ENCODE results near the gene RAI1.

RAI1 gene

DNA sequence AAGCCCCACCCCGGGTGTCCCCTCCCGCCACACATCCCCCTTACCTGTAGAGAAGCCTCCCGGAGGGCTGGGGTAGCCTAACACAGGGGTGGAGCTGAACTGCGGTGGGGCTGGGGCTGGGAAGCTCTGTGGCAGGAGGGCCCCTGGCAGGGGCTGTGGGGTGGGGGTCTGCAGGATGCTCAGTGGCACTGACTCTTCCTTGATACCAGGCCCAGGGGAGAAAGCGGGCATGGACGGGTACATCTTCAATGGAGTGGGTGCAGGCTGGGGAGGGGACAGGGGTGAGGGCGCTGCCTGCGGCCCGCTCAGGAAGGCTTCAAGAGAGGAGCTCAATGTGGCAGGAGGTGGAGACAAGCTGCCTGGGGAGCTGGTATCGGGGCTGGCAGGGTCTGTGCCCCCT is 138.8 kb downstream of the RAI1 start:
- DNase-seq = no peak

DNA sequence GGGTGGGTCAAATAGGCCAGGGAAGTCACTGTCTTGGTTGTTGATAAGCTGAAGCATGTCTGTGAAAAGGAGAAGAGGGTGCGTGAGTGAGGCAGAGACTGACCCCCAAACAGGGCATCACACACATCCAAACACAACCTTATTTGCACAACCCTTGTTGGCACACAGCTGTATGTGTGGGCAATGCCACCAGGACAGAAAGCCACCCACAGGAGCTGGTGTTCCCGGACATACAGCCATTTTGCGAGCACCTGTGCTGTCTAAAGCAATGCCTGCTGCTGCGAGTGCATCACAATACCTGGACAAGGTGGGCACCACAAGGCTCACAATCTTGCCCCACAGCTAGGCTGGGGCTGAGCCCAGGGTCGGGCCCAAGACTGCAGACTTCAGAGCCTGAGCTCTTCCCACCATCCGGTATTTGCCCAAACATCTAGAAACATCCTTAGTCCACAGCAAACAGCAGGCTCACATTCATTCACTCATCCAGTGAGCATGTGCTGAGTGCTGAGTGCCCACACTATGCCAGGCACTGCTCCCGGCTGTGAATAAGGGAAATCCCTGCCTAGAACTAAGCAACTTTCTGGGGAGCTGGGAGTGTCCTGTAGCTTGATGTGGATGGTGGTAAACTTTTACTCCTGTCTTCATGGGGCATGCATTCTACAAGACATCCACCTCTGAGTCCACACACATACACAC is 139.4 kb downstream of the RAI1 start:
- DNase-seq = no peak

DNA sequence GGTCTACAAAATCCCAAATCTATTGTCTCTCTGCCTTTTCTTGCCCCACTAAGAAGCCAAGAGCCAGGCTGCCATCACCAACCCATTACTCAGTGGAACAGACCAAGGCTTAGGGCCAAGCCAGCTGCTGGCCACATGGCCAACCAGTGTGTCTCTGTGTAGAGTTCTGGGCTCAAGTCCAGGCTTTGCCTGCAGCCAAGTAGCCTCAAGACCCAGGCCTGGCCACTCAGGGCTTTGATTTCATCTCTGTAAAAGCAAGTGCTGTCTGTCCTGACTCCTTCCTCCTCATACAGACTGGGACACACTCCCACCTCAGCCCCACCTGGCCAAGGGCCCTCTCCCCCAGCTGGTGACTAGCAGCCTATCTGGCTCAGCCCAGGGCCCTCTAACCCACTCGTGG is 140.9 kb downstream of the RAI1 start:
- DNase-seq = no peak

DNA sequence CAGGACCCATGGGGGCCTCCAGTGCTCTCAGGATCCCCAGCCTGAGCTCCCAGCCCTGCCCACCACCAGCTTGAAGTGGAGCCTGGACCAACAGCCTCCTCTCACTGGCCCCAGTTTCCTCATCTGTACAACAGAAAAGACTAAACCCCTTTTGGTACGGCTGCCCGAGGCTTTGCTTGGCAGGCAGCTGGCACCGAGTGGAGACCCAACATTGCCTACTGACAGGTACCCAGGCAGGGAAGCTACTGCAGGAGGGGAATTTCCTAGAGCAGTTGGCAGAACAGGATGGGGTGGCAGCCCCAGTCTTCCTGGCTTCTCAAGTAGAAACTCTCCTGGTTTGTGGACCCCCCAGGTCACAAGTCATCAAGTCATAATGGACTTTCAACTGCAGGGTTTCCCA is 141.4 kb downstream of the RAI1 start:
- no peak for DNase-seq

DNA sequence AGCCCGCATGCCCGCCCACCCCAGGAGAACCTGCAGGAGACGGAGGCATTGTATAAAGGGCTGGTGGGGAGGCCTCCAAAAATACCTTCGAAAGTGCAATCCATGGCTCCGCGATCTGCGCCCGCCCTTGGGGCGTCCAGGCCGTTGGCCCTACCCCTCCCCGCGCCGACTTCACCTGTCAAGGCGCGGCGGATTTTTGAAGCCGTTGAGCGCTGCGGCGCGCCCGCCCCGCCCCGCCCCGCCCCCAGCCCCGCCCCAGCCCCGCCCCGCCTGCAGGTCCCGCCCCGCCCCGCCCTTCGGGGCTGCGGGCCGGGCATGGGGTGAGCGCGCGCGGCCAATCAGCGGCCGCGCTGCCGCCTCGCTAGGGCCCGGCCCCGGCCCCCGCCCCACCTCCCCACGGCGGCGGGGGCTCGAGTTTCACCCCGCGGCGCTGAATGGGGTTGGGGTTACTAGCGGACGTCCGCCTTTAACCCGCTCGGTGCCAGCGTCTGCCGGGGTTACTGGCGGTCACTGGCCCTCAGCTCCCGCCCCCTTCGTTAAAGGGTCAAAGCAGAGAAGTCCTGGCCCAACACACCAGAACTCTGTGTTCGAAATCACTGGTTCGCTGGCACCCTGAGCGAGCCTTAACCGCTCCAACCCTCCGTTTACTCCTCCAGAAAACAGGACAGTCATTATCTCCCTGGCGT is 142.3 kb downstream of the RAI1 start:
- peak; percentile 78 for DNase-seq

DNA sequence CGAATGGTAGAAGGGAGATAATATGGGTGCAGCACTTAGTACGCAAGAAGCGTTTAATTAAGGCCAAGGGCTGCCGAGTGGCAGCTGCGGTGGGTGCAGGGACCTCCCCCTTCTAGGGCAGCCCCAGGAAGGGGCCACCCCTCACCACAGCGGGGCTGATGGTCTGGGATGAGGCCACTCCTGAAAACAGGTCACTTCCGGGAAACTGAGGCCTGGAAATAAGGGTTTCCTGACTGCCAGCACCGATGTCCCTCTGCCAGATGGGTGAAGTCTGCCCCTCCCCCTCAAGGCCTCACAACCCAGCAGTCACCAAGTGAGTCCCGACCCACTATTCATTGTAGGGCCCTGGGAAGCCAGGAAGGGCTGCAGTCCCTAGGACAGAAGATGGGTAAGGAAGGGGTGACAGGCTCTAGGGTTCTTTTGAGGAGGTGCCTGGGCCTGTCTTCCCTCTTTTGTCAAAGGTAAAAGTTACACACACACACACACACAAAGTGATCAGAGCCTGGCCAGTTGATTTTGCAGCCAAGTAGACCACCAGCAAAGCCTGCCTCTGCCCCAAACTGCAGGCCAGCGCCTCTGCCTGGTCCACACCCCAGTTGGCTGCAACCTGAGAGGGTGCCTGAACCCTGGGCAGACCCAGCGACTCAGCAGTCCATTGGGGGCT is 143.0 kb downstream of the RAI1 start:
- no peak for DNase-seq

DNA sequence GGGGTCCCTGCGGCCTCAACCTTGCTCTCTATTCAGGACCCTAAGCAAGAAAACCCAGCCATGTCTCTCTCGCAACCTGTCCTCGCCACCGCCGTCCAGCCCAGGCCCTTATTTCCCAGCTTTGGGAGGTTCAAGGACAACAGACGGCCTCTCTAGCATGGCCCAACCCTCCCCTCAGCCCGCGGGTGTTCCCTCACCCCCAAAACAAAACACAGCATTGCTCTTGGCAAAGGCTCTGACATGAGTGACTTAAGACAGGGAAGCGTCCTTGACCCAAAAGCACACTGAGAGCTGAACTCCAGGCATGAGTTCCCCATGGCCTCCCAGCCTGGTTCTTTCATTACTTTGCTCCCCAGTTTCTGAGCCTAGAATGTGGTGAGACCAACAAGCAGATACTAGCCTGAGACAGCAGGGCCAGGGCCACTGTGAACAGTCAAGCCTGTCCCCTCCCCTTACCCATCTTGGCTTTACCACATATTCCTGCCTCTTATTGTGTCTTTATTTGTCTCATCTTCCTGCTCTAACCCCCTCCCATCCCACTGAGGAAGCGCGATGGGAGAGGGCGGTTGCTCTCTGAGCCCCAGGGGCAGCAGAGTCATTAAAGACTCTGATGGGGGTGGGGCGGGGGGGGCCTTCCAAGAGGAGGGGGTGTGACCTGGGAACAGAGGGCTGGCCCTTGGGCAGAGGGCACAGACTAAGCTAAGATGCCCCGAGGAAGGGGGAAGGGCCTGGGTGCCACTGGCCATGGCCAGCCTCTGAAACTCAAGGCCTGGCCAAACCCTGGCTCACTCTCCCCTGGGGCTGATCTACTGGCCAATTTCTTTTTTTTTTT is 143.7 kb downstream of the RAI1 start:
- DNase-seq = no peak

DNA sequence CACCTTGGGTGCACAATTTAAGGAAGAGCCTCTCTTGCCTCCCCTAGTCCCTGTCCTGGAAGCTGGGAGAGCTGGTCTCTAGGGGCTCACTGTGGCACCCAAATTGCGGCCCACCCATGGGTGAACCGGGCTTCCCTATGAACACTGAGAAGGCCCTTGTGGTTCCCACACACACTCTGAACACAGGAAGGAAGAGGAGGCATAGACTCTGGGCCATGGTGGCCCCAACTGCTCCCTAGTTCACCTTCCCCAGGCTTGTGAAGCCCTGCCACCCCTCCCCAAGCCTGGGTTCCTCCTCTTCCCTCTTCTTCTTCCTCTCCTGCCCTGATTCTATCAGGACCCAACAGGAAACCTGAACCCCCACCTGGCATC is 145.1 kb downstream of the RAI1 start:
- DNase-seq = no peak

DNA sequence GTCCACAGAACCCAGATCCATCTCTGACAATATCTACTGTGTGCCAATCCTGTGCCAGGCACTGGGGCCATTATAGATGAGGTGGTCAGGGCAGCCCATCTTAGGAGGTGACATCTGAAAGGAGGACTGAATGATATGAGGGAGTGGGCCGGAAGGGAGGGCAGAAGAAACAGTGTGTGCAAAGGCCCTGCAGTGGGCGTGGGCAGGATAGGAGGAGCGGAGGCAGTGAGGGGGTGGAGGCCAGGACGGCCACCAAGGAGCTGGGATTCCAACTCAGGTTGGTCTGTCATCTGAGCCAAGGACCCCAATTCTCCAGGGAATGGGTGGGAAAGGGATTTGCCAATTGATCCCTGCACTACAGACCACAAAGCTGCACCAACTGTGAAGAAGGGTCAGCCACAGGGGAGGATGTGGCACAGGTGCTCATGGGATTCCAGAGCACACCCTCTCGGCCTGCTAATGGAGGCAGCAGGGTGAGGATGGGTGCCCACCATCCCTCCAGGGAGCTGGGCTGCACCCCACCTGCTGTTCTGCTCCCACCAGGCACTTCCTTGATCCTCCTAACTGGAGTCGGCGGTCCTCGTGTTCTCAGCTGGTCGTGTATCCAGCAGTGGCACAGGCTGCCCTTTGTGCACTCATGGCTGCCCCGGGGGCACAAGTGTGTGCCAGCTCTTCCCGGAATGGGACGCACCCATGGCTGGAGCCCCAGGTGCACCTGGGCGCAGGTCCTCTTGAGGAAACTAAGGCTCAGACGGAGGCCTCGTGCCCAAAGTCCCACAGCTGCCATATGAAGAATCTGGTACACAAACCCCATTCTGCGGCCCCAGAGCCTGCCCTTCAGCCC is 145.9 kb downstream of the RAI1 start:
- DNase-seq = no peak

DNA sequence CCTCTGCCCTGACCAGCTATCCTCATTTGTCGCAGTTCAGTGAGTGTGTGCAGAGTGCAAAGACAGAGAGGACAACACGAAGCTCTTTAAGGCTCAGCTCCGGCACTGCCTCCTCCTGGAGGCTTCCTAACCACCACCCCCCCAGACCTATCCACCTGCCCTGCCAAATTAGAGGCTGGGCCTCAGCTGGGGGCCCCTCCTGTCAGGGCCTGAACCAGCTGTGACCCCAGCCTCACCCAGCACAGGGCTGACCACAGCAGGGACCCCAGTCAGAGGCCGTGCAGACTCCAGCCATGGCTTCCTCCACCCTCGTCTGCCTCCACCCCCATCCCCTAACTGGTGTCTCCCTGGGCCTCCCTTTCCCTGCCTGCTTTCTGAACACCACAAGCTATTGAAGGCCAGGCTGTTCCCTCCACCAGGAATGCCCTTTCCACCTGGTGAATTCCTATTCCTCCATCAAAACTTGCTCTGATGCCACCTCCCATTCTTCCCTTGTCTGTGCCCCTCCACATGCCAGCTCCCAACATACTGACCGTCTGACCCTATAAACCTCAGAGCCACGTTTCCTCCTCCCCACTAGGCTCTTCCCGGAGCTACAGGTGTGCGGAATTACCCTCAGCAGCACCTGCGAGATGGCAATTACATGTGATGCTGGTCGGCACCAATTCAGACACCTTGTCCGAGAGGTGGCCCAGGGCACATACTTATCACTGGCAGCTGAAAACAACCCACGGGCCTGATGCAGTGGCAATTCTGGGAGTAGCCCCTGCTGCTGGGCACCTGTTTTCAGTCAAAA is 146.8 kb downstream of the RAI1 start:
- no peak for DNase-seq

DNA sequence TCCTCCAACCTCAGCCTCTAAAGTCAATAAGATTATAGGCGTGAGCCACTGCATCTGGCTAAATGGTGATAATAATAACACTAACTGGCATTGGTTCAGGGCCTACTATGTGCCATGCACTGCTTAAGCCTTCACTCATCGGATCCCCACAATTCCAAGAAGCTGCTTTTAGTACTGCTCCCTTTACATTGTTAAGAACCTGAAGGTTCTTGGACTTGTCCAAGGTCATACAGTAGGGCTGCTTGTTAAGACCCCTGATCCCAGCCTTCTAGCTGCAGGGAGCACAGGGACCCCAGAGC is 149.0 kb downstream of the RAI1 start:
- DNase-seq = no peak

DNA sequence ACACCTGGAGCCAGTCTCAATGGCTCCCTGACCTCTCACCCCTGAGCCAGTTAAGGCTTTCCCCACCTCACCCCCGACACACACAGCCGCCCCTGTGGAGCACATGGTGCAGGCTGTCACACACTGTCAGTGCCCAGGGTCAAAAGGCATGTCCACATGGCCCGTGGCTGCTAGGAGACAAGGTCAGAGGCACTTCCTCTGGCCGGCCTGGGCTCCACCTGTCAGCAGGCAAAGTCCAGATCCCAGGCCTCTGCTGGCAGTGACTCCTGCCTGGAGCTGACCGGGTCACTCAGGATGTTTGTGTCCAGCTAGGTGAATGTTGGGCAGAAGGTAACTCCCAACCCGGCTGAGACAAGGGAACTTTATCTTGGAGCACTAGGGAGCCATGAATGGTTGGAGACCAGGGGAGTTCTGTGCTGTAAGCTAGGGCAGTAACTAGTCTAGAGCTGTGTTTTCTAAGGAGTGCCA is 149.5 kb downstream of the RAI1 start:
- DNase-seq = no peak

DNA sequence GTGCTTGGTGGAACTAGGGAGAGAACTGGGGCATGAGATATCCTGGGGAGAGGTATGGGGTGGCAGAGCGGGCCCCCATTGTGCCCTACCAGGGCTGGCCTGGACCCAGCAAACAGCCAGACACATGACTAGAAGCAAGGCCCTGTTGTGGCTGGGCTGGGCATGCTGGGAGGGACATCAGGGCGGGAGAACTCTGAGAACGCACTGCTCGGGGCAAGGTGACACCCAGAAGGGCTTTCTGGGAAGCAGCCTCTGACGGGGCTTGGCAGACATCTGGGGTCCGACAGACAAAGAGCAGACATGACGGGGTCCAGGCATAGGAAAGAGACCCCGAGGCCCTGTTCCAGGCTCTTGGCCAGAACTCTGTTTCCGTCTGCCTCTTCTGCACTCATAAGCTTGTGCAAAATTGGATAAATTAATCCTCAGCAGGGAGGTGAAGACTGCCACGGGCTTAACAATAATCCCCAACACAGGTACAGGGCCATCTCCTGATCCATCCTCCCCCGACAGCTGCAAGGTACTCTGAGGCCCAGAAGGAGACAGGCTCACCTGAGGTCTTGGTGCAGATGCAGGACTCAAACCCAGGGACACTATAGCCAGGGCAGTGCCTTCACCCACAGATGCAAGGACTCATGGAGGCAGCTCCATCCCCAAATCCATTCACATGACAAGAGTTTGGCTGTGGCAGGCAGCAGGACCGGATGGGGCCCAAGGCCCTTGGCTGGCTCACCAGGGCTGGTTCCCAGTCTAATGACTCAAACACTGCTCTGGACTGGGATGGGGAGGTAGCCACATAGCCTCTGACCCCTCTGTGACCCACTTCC is 150.2 kb downstream of the RAI1 start:
- DNase-seq = no peak

DNA sequence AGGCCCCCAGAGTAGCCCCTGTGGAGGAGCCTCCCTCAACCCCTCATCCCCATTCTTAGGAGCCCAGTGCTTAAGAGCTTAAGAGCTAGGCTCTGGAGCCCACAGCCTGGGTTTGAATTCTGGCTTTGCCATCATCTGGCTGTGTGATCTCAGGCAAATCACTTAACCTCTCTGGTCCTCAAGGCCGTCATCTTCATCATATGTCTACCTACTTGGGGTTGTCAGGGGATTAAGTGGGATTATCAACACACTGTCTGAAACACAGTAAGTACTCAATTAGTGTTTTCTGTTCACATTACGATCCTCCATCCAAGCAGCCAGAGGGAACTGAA is 150.7 kb downstream of the RAI1 start:
- DNase-seq = no peak

DNA sequence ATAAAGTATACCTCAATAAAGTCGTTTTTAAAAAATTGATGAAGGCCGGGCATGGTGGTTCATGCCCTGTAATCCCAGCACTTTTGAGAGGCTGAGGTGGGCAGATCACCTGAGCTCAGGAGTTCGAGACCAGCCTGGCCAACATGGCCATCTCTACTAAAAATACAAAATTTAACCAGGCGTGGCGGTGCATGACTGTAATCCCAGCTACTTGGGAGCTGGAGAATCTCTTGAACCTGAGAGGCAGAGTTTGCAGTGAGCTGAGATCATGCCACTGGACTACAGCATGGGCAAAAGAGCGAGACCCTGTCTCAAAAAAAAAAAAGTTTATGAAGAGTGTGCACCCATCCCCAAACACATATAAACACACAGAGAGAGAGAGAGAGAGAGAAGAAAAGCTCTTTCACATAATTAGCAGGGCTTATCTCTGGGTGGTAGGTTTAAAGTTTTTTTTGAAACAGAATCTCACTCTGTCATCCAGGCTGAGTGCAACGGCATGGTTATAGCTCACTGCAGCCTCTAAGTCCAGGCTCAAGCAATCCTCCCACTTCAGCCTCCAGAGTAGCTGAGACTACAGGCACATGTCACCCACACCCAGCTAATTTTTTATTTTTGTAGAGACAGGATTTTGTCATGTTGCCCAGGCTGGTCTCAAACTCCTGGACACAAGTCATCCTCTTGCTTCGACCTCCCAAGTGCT is 152.6 kb downstream of the RAI1 start:
- DNase-seq = no peak

DNA sequence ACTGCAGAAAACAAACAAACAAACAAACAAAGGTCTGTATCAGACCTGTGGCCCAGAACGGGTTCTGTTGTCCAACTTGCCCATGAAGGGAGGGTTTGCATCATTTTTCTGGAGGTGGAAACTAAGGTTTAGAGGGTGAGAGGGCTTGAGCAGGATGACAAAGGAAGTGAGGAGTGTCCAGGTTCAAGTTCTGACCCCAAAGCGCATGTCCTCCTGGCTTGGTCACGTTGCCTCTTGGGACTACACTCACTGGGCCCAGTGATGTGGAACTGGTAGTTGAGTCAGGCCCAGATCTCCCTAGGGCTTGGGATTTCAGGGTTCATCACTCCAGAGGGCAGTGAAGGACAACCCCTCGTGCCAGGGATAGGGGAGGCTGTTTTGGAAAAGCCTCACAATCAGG is 153.7 kb downstream of the RAI1 start:
- no peak for DNase-seq

DNA sequence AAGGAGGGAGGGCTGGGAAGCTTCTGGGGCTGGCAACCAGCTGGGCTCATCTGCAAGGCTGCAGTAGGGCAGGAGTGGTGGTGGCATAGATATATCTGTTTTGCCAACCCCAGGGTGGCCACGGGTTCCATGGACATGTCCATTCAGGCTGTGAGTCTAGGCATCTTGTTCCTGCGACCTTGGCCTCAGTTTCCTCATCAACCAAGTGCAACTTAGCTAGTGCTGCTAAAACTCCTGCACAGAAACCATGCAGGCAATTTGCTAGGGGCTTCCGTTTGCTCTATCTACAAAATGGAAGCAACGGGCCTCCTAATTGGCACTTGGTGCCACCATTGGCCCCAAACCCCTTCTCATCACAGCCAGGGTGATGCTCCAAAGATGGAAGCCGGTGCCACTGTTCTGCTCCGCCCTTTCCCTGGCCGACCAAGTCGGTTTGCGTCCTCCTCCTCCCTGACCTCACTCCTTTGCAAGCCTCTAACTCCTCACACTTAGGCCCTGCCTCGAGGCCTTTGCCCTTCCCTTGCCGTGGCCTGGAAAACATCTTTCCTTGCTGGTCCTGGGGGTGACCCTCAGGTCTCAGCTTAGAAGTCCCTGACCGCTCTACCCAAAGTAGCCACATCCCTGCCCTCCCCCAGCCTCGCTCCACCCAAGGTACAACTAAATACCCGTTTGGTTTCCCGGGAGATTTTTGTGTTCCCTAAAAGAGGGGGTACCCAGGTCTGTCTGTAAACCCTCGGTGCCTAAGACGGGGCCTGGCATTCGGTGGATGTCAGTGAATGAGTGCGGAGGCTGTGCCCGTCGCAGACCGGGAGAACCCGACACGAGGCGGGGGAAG is 154.4 kb downstream of the RAI1 start:
- DNase-seq = no peak

DNA sequence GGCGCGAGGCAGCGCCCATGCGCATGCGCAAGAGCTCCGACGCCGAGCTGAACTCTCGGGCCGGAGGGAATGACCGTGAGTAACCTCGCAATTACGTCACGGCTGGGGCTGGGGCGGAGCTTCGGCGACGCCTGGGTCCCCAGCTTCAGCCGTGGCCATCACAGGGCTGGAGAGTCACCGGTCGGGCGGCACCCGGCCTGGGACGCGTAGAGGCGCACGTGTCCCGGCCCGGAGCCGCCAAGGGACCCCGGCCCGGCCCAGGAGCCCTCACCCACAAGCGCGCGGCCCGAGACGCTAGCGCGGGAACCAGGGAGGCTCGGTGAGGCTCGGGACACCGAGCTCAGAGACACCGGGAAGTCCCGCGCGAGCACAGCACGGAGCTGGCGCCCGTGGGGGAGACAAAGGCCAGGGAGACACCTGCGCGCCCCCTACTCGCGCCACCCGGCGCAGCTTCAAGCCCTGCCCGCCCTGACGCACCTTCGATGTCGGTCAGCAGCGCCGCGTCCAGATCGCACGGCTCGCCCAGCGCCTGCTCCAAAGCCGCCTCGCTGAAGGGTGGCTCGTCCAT is 155.1 kb downstream of the RAI1 start:
- peak; percentile 90 for DNase-seq

DNA sequence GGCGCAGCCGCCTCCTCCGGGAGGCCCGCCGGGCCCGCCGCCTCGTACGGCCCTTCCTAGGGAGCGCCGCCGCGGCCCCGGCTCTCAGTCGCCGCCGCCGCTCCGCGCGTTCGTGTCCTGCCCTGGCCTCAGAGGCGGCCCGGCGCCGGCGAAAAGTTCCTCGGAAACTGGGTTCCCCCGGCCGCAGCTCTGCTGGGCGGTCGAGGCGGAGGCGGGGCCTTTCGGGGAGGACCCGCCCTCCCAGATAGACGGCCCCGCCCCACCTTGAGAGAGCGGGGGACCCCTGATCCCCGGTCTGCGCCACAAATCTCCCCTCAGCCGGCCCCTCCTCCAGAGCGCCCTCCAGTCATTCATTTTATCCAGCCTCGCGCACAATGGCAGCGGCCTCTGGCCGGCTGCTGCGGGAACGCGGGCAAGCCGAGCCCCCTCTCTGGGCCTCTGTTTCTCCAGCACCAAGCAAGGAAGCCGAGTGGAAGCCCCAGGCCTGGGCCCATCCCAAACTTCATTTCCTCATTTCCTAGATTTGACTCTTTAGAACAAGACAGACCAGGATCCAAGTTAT is 155.6 kb downstream of the RAI1 start, which contains the start of gene SREBF1:
Gene SREBF1 (minus strand): TSS at position 169 of the 562 bp plus-strand sequence. CDS start 169 bp downstream, outside the sequence.
- DNase-seq = peak; percentile 22
